IMR-90 (cell line): ENCODE measurements around the gene RFT1. TPM values are rescaled to one million over a fixed set of nuclear protein-coding genes. Genes with fewer than 3 reads are reported as not detected.

Experiments
- ATAC-seq: fragments of 200-7000 bp; cut with Tn5 transposase; 2 replicates; pipeline ENCODE4 v1.9.1; 2020; ENCODE audit warnings: low read depth, mild to moderate bottlenecking, moderate library complexity
- BruUV-seq: library from RNA; stranded (reverse); fragments of 400-500 nt; replicated peaks from 2 replicates; lab custom pipeline; 2021; lab: Mats Ljungman, UMichigan
- CTCF ChIA-PET: fragments of 300-600 bp; formaldehyde crosslinking; extraction: SDS; loops from one replicate; lab custom pipeline; 2021; ENCODE audit warnings: antibody characterized with exemption; lab: Yijun Ruan, JAX
- POLR2A ChIA-PET: fragments of 300-600 bp; sonication (Branson Sonifier 250); formaldehyde crosslinking; loops from one replicate; lab custom pipeline; 2022; ENCODE audit warnings: antibody characterized with exemption; ENCODE audit not compliant: unreplicated experiment; lab: Charles Lee
- DNase-seq: peaks from one replicate; pipeline ENCODE4 v3.0.0; 2013
- H2AFZ ChIP-seq: replicated peaks from 2 replicates; pipeline ENCODE3; 2013; ENCODE audit warnings: low read length, mild to moderate bottlenecking; ENCODE audit not compliant: poor library complexity
- H2AK5ac ChIP-seq: 2 replicates; pipeline ENCODE4 v1.6.1; 2013; ENCODE audit warnings: low read depth, low read length, inconsistent platforms
- H2AK9ac ChIP-seq: replicated peaks from 2 replicates; pipeline ENCODE3; 2013; ENCODE audit warnings: mild to moderate bottlenecking, low read depth, low read length, moderate library complexity; ENCODE audit not compliant: poor library complexity
- H2BK120ac ChIP-seq: 2 replicates; pipeline ENCODE4 v1.6.1; 2013; ENCODE audit warnings: low read depth, low read length, inconsistent platforms
- H2BK15ac ChIP-seq: 3 replicates; pipeline ENCODE4 v1.6.1; 2013; ENCODE audit warnings: low read depth, low read length, inconsistent platforms
- H2BK20ac ChIP-seq: 2 replicates; pipeline ENCODE4 v1.6.1; 2013; ENCODE audit warnings: low read depth, mild to moderate bottlenecking, inconsistent platforms, low read length, moderate library complexity
- H2BK5ac ChIP-seq: 2 replicates; pipeline ENCODE4 v1.6.1; 2013; ENCODE audit warnings: mild to moderate bottlenecking, low read depth, low read length, inconsistent platforms; ENCODE audit not compliant: poor library complexity, severe bottlenecking
- H3K14ac ChIP-seq: replicated peaks from 2 replicates; pipeline ENCODE4 v1.6.1; 2013; ENCODE audit warnings: low read depth, low read length, inconsistent platforms
- H3K18ac ChIP-seq: 2 replicates; pipeline ENCODE4 v1.6.1; 2013; ENCODE audit warnings: low read depth, low read length, control low read depth
- H3K23ac ChIP-seq: 2 replicates; pipeline ENCODE4 v1.6.1; 2013; ENCODE audit warnings: low read depth, low read length, inconsistent platforms
- H3K27ac ChIP-seq: 2 replicates; pipeline ENCODE4 v1.5.1; 2013; ENCODE audit warnings: mild to moderate bottlenecking, control low read depth, low read length; ENCODE audit not compliant: insufficient read depth
- H3K27me3 ChIP-seq: 2 replicates; pipeline ENCODE4 v1.6.1; 2013; ENCODE audit warnings: low read length; ENCODE audit not compliant: control insufficient read depth, insufficient read depth
- H3K36me3 ChIP-seq: 2 replicates; pipeline ENCODE4 v1.6.1; 2013; ENCODE audit warnings: low read length, mixed read lengths; ENCODE audit not compliant: control insufficient read depth, insufficient read depth
- H3K4ac ChIP-seq: 2 replicates; pipeline ENCODE4 v1.6.1; 2013; ENCODE audit warnings: low read depth, low read length, inconsistent platforms
- H3K4me1 ChIP-seq: 2 replicates; pipeline ENCODE4 v1.6.1; 2013; ENCODE audit warnings: low read length, mixed read lengths; ENCODE audit not compliant: control insufficient read depth, insufficient read depth
- H3K4me2 ChIP-seq: 2 replicates; pipeline ENCODE4 v1.6.1; 2013; ENCODE audit warnings: low read depth, mild to moderate bottlenecking, control low read depth, low read length, moderate library complexity
- H3K4me3 ChIP-seq: 2 replicates; pipeline ENCODE4 v1.5.1; 2013; ENCODE audit warnings: low read depth, mild to moderate bottlenecking, control low read depth, low read length, moderate library complexity; ENCODE audit not compliant: insufficient read depth
- H3K56ac ChIP-seq: 2 replicates; pipeline ENCODE4 v1.6.1; 2013; ENCODE audit warnings: low read length, inconsistent platforms; ENCODE audit not compliant: insufficient read depth; ENCODE audit errors: extremely low read depth
- H3K79me1 ChIP-seq, 2 experiments: 2 replicates each; pipeline ENCODE4 v1.6.1; 2013; ENCODE audit warnings: low read length in 2 of 2, inconsistent platforms in 1 of 2, low read depth in 1 of 2
- H3K9ac ChIP-seq: 2 replicates; pipeline ENCODE4 v1.6.1; 2013; ENCODE audit warnings: low read depth, low read length, control low read depth
- H3K9me1 ChIP-seq: 2 replicates; pipeline ENCODE4 v1.6.1; 2013; ENCODE audit warnings: low read length, inconsistent platforms; ENCODE audit not compliant: insufficient read depth
- H3K9me3 ChIP-seq: 2 replicates; pipeline ENCODE4 v1.6.1; 2013; ENCODE audit warnings: low read length; ENCODE audit not compliant: control insufficient read depth, insufficient read depth
- H4K20me1 ChIP-seq: 2 replicates; pipeline ENCODE4 v1.6.1; 2013; ENCODE audit warnings: low read length, inconsistent platforms; ENCODE audit not compliant: insufficient read depth
- H4K5ac ChIP-seq: 2 replicates; pipeline ENCODE4 v1.6.1; 2013; ENCODE audit warnings: mild to moderate bottlenecking, low read depth, low read length, control low read depth
- H4K8ac ChIP-seq, 2 experiments: 2 replicates each; pipeline ENCODE4 v1.6.1; 2013; ENCODE audit warnings: low read depth in 2 of 2, low read length in 2 of 2, control low read depth in 1 of 2, inconsistent platforms in 1 of 2
- H4K91ac ChIP-seq: 2 replicates; pipeline ENCODE4 v1.6.1; 2013; ENCODE audit warnings: low read depth, low read length, inconsistent platforms; ENCODE audit not compliant: insufficient read depth
- BHLHE40 ChIP-seq: fragments of 150-350 bp; IDR thresholded peaks from 2 replicates; pipeline ENCODE4 v1.6.1; 2016; ENCODE audit warnings: mild to moderate bottlenecking, low read depth, low read length
- ELK1 ChIP-seq: fragments of 150-350 bp; IDR thresholded peaks from 2 replicates; pipeline ENCODE4 v1.6.1; 2016; ENCODE audit warnings: low read depth, mild to moderate bottlenecking, low read length, moderate library complexity, borderline replicate concordance
- MAZ ChIP-seq: IDR thresholded peaks from 2 replicates; pipeline ENCODE4 v1.6.1; 2012; ENCODE audit warnings: low read depth, mild to moderate bottlenecking, low read length, improper control_type of control experiment, moderate library complexity, borderline replicate concordance
- MXI1 ChIP-seq: IDR thresholded peaks from 2 replicates; pipeline ENCODE4 v1.6.1; 2012; ENCODE audit warnings: low read depth, mild to moderate bottlenecking, low read length, moderate library complexity, borderline replicate concordance
- NFE2L2 ChIP-seq: fragments of 150-350 bp; IDR thresholded peaks from 2 replicates; pipeline ENCODE4 v1.6.1; 2016; ENCODE audit warnings: low read depth, mild to moderate bottlenecking, low read length
- POLR2A ChIP-seq: IDR thresholded peaks from 2 replicates; pipeline ENCODE4 v1.6.1; 2012; ENCODE audit warnings: mild to moderate bottlenecking, low read depth, low read length
- RCOR1 ChIP-seq: IDR thresholded peaks from 2 replicates; pipeline ENCODE4 v1.6.1; 2012; ENCODE audit warnings: mild to moderate bottlenecking, low read length, improper control_type of control experiment; ENCODE audit not compliant: insufficient replicate concordance
- RFX5 ChIP-seq: IDR thresholded peaks from 2 replicates; pipeline ENCODE4 v1.8.0; 2012; ENCODE audit warnings: low read depth, mild to moderate bottlenecking, low read length, moderate library complexity
- USF2 ChIP-seq: fragments of 150-350 bp; IDR thresholded peaks from 2 replicates; pipeline ENCODE4 v1.6.1; 2017; ENCODE audit warnings: mild to moderate bottlenecking, antibody characterized with exemption, low read length, low read depth
- whole genome bisulfite sequencing, 2 experiments: methylation state at CpG; one replicate each; pipeline versions ENCODE4 v1.1.5 to v1.1.7; 2013; ENCODE audit warnings: missing lambda C conversion rate in 2 of 2; ENCODE audit not compliant: insufficient read length in 1 of 2; ENCODE audit errors: extremely low coverage in 2 of 2; 5-methylcytosine and 5-hydroxymethylcytosine counted together
- dilution Hi-C: fragments of 300-500 bp; cut with HindIII; formaldehyde crosslinking; loops from one replicate; pipeline ENCODE4 v1.14.3; 2018; ENCODE audit warnings: low sequenced_read_pairs; ENCODE audit not compliant: unreplicated experiment
- in situ Hi-C: fragments of 300-500 bp; cut with MboI; formaldehyde crosslinking; loops from 3 replicates; pipeline ENCODE4 v1.14.3; 2019; ENCODE audit warnings: low sequenced_read_pairs, inconsistent platforms, mixed read lengths
- intact Hi-C: fragments of 100-400 bp; cut with micrococcal nuclease; formaldehyde crosslinking; loops from 2 replicates; pipeline ENCODE4 v1.10.0; 2022
- polyA plus RNA-seq, 3 experiments: library from polyadenylated mRNA; depleted of rRNA; stranded (reverse); fragments of >200 nt; gene quantifications; 2 replicates each; pipeline ENCODE4 v1.2.3, GENCODE V29; 2012; ENCODE audit warnings: low replicate concordance in 1 of 3
- total RNA-seq: library from RNA; depleted of rRNA; stranded (reverse); fragments of >200 nt; gene quantifications from 2 replicates; pipeline ENCODE4 v1.2.3, GENCODE V29; 2012

Gene RFT1
- total and polyA plus RNA-seq, 2 of the 4 experiments (the other 2 are of a cell fraction): 14.5 to 23.5 TPM

- peak; percentile 96 for TF ChIP-seq MXI1
Measured at GRCh38 chr3:53130179-53131061, at the start of gene RFT1 (continued).

- Histone ChIP-seq H3K56ac (no peak overlapping the region), H2AK9ac (no peak overlapping the region), H3K18ac (no peak overlapping the region), H3K23ac (no peak overlapping the region), H4K91ac (no peak overlapping the region), H3K36me3 (peaks cover 33% of the 10 kb centered on the region), H3K9ac (no peak overlapping the region), H3K27ac (no peak overlapping the region), H4K20me1 (peaks cover 10% of the 10 kb centered on the region; the same call in 1 of the 2 replicates), H2BK120ac (no peak overlapping the region), H2AFZ (no peak overlapping the region), H3K14ac (no peak overlapping the region), H3K27me3 (no peaks in the 10 kb centered on the region), H2BK5ac (no peak overlapping the region), H4K5ac (no peak overlapping the region), H2BK15ac (no peak overlapping the region), H3K9me3 (no peaks in the 10 kb centered on the region), H3K4me2 (no peak overlapping the region), H3K4me3 (no peak overlapping the region), H3K4me1 (no peaks in the 10 kb centered on the region), H4K8ac (no peak overlapping the region), H2AK5ac (no peak overlapping the region), H3K9me1 (peaks cover 6% of the 10 kb centered on the region; the same call in 1 of the 2 replicates), H2BK20ac (no peak overlapping the region), H3K79me1 (peaks cover 0 to 17% of the 10 kb centered on the region in 2 experiments; a peak in 3 of 4 replicates), H3K4ac (no peak overlapping the region)
- in situ Hi-C loops: no loop called here
- ChIA-PET CTCF (no interaction called here), POLR2A (no interaction called here)
- ATAC-seq (no peak), DNase-seq (no peak)
- no peak for TF ChIP-seq RCOR1
- TF ChIP-seq MAZ: no peak
- no peak for TF ChIP-seq ELK1
- no peak for TF ChIP-seq MXI1
- TF ChIP-seq POLR2A: no peak
- TF ChIP-seq NFE2L2: no peak
- TF ChIP-seq RFX5: no peak
- no peak for TF ChIP-seq BHLHE40
- TF ChIP-seq USF2: no peak
- intact Hi-C loops: no loop called here
- BruUV-seq: no TSS peak
- dilution Hi-C loops: no loop called here
- whole genome bisulfite sequencing, 2 experiments: 92% methylated on average over 10 of the region's 20 CpGs; no CpG with 5 or more reads in 1 of the 2 experiments
Measured at GRCh38 chr3:53179580-53179979, 49.3 kb upstream of the RFT1 start.
